Measurements from ENCODE around the gene KCNG3.

The KCNG3 gene

GRCh38 chr2:42493468-42494354 is at the start of gene KCNG3:
KCNG3 (minus strand) TSS chr2:42493982; CDS start chr2:42493501, 481 bp downstream.
- DNase-seq: no peak

- no peak for DNase-seq
Observed at GRCh38 chr2:42542871-42543270, 49.1 kb upstream of the KCNG3 start.

- no peak for DNase-seq
Observed at GRCh38 chr2:42537493-42537892, 43.7 kb upstream of the KCNG3 start.

- DNase-seq: no peak
Observed at GRCh38 chr2:42532397-42532796, 38.6 kb upstream of the KCNG3 start.

GRCh38 chr2:42523341-42523740 is 29.6 kb upstream of the KCNG3 start:
- DNase-seq: no peak

- no peak for DNase-seq
Observed at GRCh38 chr2:42522035-42522434, 28.3 kb upstream of the KCNG3 start.

GRCh38 chr2:42519624-42520023 is 25.8 kb upstream of the KCNG3 start:
- DNase-seq: no peak

- no peak for DNase-seq
Observed at GRCh38 chr2:42516418-42516901, 22.7 kb upstream of the KCNG3 start.

GRCh38 chr2:42513252-42513918 is 19.6 kb upstream of the KCNG3 start:
- DNase-seq: no peak

GRCh38 chr2:42510608-42511243 is 16.9 kb upstream of the KCNG3 start:
- DNase-seq: no peak

GRCh38 chr2:42510191-42510590 is 16.4 kb upstream of the KCNG3 start:
- no peak for DNase-seq

- DNase-seq: no peak
Observed at GRCh38 chr2:42504364-42505230, 10.8 kb upstream of the KCNG3 start.

GRCh38 chr2:42503291-42503690 is 9.5 kb upstream of the KCNG3 start:
- DNase-seq: no peak

GRCh38 chr2:42498497-42498896 is 4.7 kb upstream of the KCNG3 start:
- DNase-seq: no peak

- no peak for DNase-seq
Observed at GRCh38 chr2:42495611-42496010, 1.8 kb upstream of the KCNG3 start.

GRCh38 chr2:42495234-42495581 is 1.4 kb upstream of the KCNG3 start:
- no peak for DNase-seq

GRCh38 chr2:42494355-42495233 is 812 bp upstream of the KCNG3 start:
- peak; percentile 94 for DNase-seq

- no peak for DNase-seq
Observed at GRCh38 chr2:42492691-42493467, 903 bp downstream of the KCNG3 start.

GRCh38 chr2:42488297-42488696 is 5.5 kb downstream of the KCNG3 start:
- no peak for DNase-seq

- DNase-seq: no peak
Observed at GRCh38 chr2:42486145-42486906, 7.5 kb downstream of the KCNG3 start.

Data from NCI-H2029 treated with DMSO at 0.1 percent for 48 hours (cell line).